HepG2 (cell line): ENCODE measurements around the gene FUT8.

Experiments
- CBX1 ChIP-seq: IDR thresholded peaks from one replicate; pipeline ENCODE4 v1.6.1; 2016; ENCODE audit warnings: antibody characterized with exemption, low read depth
- CHD4 ChIP-seq: fragments of 200-600 bp; sonication (generic); IDR thresholded peaks from 2 replicates; pipeline ENCODE4 v1.7.0; 2017; ENCODE audit warnings: mild to moderate bottlenecking, low read length, borderline replicate concordance
- EP300 ChIP-seq, 3 experiments: sonication (generic) in 1 of 3; formaldehyde crosslinking in 1 of 3; IDR thresholded peaks; 2 replicates each; pipeline versions ENCODE4 v1.5.1 to v1.6.1; 2011 to 2020; ENCODE audit warnings: low read depth in 2 of 3, low read length in 2 of 3, borderline replicate concordance in 1 of 3, improper control_type of control experiment in 1 of 3, mild to moderate bottlenecking in 1 of 3, missing genetic modification reagents in 1 of 3, moderate library complexity in 1 of 3
- GTF2F1 ChIP-seq: fragments of 150-350 bp; IDR thresholded peaks from 2 replicates; pipeline ENCODE4 v1.6.1; 2014; ENCODE audit warnings: low read length
- NFRKB ChIP-seq: fragments of 450-650 bp; IDR thresholded peaks from 2 replicates; pipeline ENCODE4 v1.6.1; 2017
- PHF8 ChIP-seq: sonication (generic); formaldehyde crosslinking; IDR thresholded peaks from 2 replicates; pipeline ENCODE4 v1.5.0; 2020; ENCODE audit warnings: missing genetic modification reagents
- POLR2AphosphoS5 ChIP-seq: IDR thresholded peaks from 2 replicates; pipeline ENCODE4 v1.6.1; 2012; ENCODE audit warnings: low read depth, low read length
- RFXANK ChIP-seq: IDR thresholded peaks from 2 replicates; pipeline ENCODE4 v1.6.1; 2016
- STAT5B ChIP-seq: sonication (generic); formaldehyde crosslinking; IDR thresholded peaks from 2 replicates; pipeline ENCODE4 v1.4.0; 2020; ENCODE audit warnings: missing genetic modification reagents
- ZNF549 ChIP-seq: sonication (generic); formaldehyde crosslinking; IDR thresholded peaks from 2 replicates; pipeline ENCODE4 v1.5.0; 2020; ENCODE audit warnings: missing genetic modification reagents
- ZSCAN29 ChIP-seq: sonication (generic); formaldehyde crosslinking; conservative IDR thresholded peaks from 2 replicates; pipeline ENCODE4 v1.4.0; 2020; ENCODE audit warnings: mild to moderate bottlenecking, missing genetic modification reagents
- TF ChIP-seq, protein P1 (sequence below): sonication (generic); formaldehyde crosslinking; IDR thresholded peaks from 2 replicates; pipeline ENCODE4 v1.5.0; 2020; ENCODE audit warnings: missing genetic modification reagents
- TF ChIP-seq, protein P2 (sequence below): IDR thresholded peaks from 2 replicates; pipeline ENCODE4 v1.6.1; 2016; ENCODE audit warnings: missing compliant biosample characterization, missing genetic modification reagents, borderline replicate concordance

DNA sequence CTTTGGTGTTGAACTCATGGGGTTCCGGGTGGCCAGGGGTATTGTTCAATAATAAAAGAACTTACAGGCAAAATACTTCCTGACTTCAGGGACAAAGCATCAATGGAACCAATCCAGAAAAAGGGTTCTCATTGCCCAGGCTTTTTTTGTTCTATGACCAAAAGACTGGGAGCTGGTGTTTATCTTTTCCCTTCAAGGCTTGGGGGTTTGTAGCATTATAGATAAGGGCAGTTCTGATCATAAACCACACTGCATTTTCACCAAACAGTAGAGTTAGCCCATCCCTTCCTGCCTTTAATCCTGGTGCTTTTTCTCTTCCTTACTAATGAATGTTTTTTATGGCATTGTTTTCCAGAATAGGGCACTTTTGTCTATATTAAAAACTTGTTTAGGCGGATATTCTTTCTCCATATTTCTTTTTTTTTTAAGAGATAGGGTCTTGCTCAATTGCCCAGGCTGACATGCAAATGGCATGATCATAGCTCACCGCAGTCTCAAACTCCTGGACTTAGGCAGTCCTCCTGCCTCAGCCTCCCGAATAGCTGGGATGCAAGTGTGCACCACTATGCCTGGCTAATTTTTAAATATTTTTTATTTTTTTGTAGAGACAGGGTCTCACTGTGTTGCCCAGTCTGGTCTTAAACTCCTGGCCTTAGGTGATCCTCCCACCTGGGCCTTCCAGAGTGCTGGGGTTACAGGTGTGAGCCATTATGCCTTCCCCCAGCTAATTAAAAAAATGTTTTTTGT is 9.7 kb downstream of the FUT8 start:
- TF ChIP-seq CHD4 (no peak), ZNF549 (no peak), ZSCAN29 (CRISPR knock-in tag) (no peak), GTF2F1 (no peak), POLR2AphosphoS5 (no peak), CBX1 (no peak), NFRKB (no peak), EP300 (IDR thresholded peaks at IDR 0.05; ENCODE audit: low read depth in 2 of 2, low read length in 2 of 2) (no peak), EP300 (CRISPR knock-in tag; IDR thresholded peaks at IDR 0.05; ENCODE audit: borderline replicate concordance) (no peak), STAT5B (CRISPR knock-in tag) (no peak), PHF8 (CRISPR knock-in tag) (no peak), RFXANK (no peak)
- TF ChIP-seq, protein P1, sequence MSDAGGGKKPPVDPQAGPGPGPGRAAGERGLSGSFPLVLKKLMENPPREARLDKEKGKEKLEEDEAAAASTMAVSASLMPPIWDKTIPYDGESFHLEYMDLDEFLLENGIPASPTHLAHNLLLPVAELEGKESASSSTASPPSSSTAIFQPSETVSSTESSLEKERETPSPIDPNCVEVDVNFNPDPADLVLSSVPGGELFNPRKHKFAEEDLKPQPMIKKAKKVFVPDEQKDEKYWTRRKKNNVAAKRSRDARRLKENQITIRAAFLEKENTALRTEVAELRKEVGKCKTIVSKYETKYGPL (CRISPR knock-in tag): no peak
- TF ChIP-seq, protein P2, sequence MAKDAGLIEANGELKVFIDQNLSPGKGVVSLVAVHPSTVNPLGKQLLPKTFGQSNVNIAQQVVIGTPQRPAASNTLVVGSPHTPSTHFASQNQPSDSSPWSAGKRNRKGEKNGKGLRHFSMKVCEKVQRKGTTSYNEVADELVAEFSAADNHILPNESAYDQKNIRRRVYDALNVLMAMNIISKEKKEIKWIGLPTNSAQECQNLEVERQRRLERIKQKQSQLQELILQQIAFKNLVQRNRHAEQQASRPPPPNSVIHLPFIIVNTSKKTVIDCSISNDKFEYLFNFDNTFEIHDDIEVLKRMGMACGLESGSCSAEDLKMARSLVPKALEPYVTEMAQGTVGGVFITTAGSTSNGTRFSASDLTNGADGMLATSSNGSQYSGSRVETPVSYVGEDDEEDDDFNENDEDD: no peak
